ENCODE data around the gene MC2R. TPM values are rescaled to one million over a fixed set of nuclear protein-coding genes. Genes with fewer than 3 reads are reported as not detected.

The MC2R gene
- total and polyA plus RNA-seq, 2 experiments from 2014 or later: not detected

DNA sequence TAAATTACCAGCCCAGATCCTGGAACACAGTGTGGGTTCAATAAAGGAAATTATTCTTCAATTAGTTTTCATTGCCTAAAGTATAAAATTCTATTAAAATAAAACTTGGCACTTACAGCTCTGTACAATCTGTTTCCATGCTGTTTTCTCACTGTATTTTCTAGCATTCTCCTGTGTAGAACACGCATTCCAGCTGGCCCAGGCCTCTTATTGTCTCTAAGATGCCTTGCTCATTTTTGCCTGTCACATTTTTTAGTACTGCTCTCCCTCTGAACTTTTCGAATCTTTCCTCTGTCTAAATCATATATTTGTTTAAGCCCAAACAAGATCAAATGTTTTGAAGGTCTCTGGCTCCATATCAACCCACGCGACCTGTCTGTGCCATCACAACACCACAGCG lies 20.8 kb downstream of the MC2R start:
- Histone ChIP-seq H3K4me2 (no peak overlapping the region), H3K4me3 (no peak overlapping the region), H3K9me2 (replicated peaks; ENCODE audit: insufficient read depth) (no peaks in the 10 kb centered on the region), H2AFZ (no peak overlapping the region), H4K20me1 (ENCODE audit: insufficient read depth, poor library complexity, severe bottlenecking) (no peaks in the 10 kb centered on the region), H3K27ac (no peak overlapping the region), H3K79me2 (no peaks in the 10 kb centered on the region), H3K27me3 (no peaks in the 10 kb centered on the region), H3K36me3 (replicated peaks; ENCODE audit: insufficient read depth, low read depth) (no peaks in the 10 kb centered on the region), H3K4me1 (ENCODE audit: insufficient read depth) (peaks cover 5% of the 10 kb centered on the region), H3K9me3 (ENCODE audit: low read depth) (no peaks in the 10 kb centered on the region)
- TF ChIP-seq EZH2phosphoT487 (IDR thresholded peaks at IDR 0.05; ENCODE audit: low read depth, severe bottlenecking, unreplicated experiment) (no peak), CTCF (IDR thresholded peaks at IDR 0.05; ENCODE audit: poor library complexity) (no peak), EZH2 (IDR thresholded peaks at IDR 0.05; ENCODE audit: borderline replicate concordance) (no peak)
- WGBS (ENCODE audit: low lambda C conversion rate, missing lambda C conversion rate): 92% methylated on average over 5 of the region's 5 CpGs
- DNase-seq (ENCODE audit: low spot score): no peak

- H3K9me3 ChIP-seq (ENCODE audit: low read depth): no peaks in the 10 kb centered on the region
- H3K79me2 ChIP-seq: no peaks in the 10 kb centered on the region
- no peak overlapping the region for H2AFZ ChIP-seq
- no peak overlapping the region for H3K4me2 ChIP-seq
- H4K20me1 ChIP-seq (ENCODE audit: insufficient read depth, poor library complexity, severe bottlenecking): no peaks in the 10 kb centered on the region
- H3K27ac ChIP-seq: no peak overlapping the region
- TF ChIP-seq EZH2phosphoT487 (IDR thresholded peaks at IDR 0.05; ENCODE audit: low read depth, severe bottlenecking, unreplicated experiment) (no peak), EZH2 (IDR thresholded peaks at IDR 0.05; ENCODE audit: borderline replicate concordance) (no peak), CTCF (IDR thresholded peaks at IDR 0.05; ENCODE audit: poor library complexity) (no peak)
- DNase-seq (ENCODE audit: low spot score): no peak
- no peaks in the 10 kb centered on the region for H3K27me3 ChIP-seq
- no peaks in the 10 kb centered on the region for H3K9me2 ChIP-seq (replicated peaks; ENCODE audit: insufficient read depth)
- H3K4me3 ChIP-seq: no peak overlapping the region
- WGBS (ENCODE audit: low lambda C conversion rate, missing lambda C conversion rate): 81% methylated on average over 3 of the region's 3 CpGs
- H3K36me3 ChIP-seq (replicated peaks; ENCODE audit: insufficient read depth, low read depth): no peaks in the 10 kb centered on the region
- peaks cover 5% of the 10 kb centered on the region for H3K4me1 ChIP-seq (ENCODE audit: insufficient read depth)
Measured at GRCh38 chr18:13893418-13893760, 21.9 kb downstream of the MC2R start.

- Histone ChIP-seq H3K4me2 (no peak overlapping the region), H3K27ac (no peak overlapping the region), H4K20me1 (ENCODE audit: insufficient read depth, poor library complexity, severe bottlenecking) (no peaks in the 10 kb centered on the region), H3K36me3 (replicated peaks; ENCODE audit: insufficient read depth, low read depth) (no peaks in the 10 kb centered on the region), H3K9me3 (ENCODE audit: low read depth) (no peaks in the 10 kb centered on the region), H3K9me2 (replicated peaks; ENCODE audit: insufficient read depth) (no peaks in the 10 kb centered on the region), H3K27me3 (no peaks in the 10 kb centered on the region), H3K4me3 (no peak overlapping the region), H2AFZ (no peak overlapping the region), H3K79me2 (no peaks in the 10 kb centered on the region), H3K4me1 (ENCODE audit: insufficient read depth) (peaks cover 5% of the 10 kb centered on the region)
- TF ChIP-seq EZH2 (IDR thresholded peaks at IDR 0.05; ENCODE audit: borderline replicate concordance) (no peak), EZH2phosphoT487 (IDR thresholded peaks at IDR 0.05; ENCODE audit: low read depth, severe bottlenecking, unreplicated experiment) (no peak), CTCF (IDR thresholded peaks at IDR 0.05; ENCODE audit: poor library complexity) (no peak)
- 82% methylated on average over 5 of the region's 5 CpGs for WGBS (ENCODE audit: low lambda C conversion rate, missing lambda C conversion rate)
- DNase-seq (ENCODE audit: low spot score): no peak
Measured at GRCh38 chr18:13892098-13892497, 23.2 kb downstream of the MC2R start.
